NB4 (cell line): Measurements from ENCODE around the gene MAT1A.
A peak's percentile ranks its signal among the peaks of the same experiment; 100 is the strongest.

Experiments used
- DNase-seq: peaks from one replicate; pipeline ENCODE4 v3.0.0; 2010; ENCODE audit warnings: low read depth
- H3K4me3 ChIP-seq: one replicate; pipeline ENCODE4 v1.5.1; 2011; ENCODE audit warnings: mild to moderate bottlenecking, low read depth, low read length, moderate library complexity
- MYC ChIP-seq: IDR thresholded peaks from 2 replicates; pipeline ENCODE4 v1.6.1; 2011; ENCODE audit warnings: low read depth, low read length
- POLR2A ChIP-seq: IDR thresholded peaks from 2 replicates; pipeline ENCODE4 v1.6.1; 2011; ENCODE audit warnings: mild to moderate bottlenecking; ENCODE audit not compliant: insufficient read length; ENCODE audit errors: extremely low read depth
- TF ChIP-seq, protein P1 (sequence below): IDR thresholded peaks from 2 replicates; pipeline ENCODE4 v1.6.1; 2011; ENCODE audit warnings: low read depth, low read length
- TF ChIP-seq, protein P2 (sequence below): IDR thresholded peaks from one replicate; pipeline ENCODE4 v1.5.1; 2012; ENCODE audit warnings: low read depth, low read length

MAT1A gene

DNA sequence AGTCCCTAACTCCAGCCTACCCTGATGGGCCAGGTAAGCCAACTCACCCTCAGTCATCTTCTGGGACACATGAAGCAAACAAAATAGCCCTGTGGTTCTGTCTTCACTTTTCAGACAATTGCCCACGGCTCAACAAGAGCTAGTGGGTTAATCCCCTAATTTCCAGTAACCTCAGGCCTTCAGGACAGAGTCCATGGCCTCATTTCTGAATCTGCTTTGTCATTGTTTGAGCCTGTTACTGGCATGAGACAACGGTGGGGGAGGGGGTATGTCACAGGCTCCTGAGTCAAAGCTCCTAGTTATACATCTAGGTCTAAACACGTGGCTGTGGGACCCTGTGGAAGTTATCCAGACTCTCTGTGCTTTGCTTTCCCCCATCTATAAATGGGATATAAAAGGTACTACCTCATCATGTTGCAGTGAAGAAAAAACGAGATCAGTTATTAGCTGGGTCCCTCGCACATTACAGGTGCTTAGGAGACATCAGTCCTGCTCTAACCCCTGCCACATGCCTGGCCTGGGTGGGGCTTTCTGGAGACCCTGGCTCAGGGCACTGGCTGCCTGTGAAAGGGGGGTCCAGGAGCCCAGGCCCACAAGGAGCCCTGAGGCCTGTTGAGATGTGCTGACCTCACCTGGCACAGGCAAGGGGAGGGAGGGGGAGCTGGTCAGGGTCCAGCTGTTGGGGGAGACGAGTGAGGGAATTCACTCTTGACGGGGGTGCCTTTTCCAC, 16.5 kb downstream of the MAT1A start:
- TF ChIP-seq POLR2A (no peak), MYC (no peak)
- TF ChIP-seq, protein P1, sequence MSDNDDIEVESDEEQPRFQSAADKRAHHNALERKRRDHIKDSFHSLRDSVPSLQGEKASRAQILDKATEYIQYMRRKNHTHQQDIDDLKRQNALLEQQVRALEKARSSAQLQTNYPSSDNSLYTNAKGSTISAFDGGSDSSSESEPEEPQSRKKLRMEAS, result no peak
- TF ChIP-seq, protein P2, sequence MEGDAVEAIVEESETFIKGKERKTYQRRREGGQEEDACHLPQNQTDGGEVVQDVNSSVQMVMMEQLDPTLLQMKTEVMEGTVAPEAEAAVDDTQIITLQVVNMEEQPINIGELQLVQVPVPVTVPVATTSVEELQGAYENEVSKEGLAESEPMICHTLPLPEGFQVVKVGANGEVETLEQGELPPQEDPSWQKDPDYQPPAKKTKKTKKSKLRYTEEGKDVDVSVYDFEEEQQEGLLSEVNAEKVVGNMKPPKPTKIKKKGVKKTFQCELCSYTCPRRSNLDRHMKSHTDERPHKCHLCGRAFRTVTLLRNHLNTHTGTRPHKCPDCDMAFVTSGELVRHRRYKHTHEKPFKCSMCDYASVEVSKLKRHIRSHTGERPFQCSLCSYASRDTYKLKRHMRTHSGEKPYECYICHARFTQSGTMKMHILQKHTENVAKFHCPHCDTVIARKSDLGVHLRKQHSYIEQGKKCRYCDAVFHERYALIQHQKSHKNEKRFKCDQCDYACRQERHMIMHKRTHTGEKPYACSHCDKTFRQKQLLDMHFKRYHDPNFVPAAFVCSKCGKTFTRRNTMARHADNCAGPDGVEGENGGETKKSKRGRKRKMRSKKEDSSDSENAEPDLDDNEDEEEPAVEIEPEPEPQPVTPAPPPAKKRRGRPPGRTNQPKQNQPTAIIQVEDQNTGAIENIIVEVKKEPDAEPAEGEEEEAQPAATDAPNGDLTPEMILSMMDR, result no peak
- peak; percentile 44 for DNase-seq
- H3K4me3 ChIP-seq, result no peak overlapping the region

DNA sequence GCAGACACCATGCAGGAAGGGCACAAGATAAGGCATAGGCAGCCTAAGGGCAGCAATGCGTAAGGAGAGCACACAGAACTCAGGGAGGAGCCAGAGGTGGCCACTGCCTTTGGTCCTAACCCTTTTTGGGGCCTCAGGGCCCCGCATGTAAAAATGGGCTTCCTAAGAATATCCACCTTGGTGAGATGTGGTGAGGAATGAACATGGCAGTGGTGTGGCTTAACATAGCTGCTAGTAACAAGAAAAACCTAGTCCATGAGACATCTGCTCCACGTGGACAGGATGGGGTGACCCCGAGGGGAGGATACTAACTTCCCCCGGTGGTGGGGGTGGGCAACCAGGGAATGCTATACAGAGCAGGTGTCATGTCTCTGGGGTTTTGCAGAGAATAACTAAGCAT, 18.0 kb downstream of the MAT1A start:
- TF ChIP-seq, protein P2, result no peak
- TF ChIP-seq MYC (no peak), POLR2A (no peak)
- TF ChIP-seq, protein P1, result no peak
- no peak overlapping the region for H3K4me3 ChIP-seq
- DNase-seq, result no peak

DNA sequence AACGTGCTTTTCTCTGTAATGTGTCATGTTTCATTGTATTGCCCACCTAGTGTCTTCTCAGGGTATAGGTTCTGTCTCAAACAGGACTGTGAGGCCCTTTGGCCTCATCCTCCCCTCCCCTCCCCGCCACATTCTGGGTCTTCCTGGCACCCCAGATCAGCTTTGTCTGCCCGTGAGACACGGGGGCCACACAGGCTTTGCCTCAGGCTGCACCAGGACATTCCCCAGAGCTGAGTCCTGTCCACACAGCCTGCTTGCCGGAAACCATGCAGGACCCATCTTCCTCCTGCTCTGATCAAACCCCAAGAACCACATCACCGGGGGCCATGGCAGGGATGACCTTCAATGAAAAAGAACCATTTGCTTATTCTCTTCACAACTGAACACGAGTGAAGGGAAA, 18.6 kb downstream of the MAT1A start:
- TF ChIP-seq, protein P1, result no peak
- no peak for TF ChIP-seq MYC
- TF ChIP-seq, protein P2, result no peak
- TF ChIP-seq POLR2A, result no peak
- DNase-seq, result no peak

DNA sequence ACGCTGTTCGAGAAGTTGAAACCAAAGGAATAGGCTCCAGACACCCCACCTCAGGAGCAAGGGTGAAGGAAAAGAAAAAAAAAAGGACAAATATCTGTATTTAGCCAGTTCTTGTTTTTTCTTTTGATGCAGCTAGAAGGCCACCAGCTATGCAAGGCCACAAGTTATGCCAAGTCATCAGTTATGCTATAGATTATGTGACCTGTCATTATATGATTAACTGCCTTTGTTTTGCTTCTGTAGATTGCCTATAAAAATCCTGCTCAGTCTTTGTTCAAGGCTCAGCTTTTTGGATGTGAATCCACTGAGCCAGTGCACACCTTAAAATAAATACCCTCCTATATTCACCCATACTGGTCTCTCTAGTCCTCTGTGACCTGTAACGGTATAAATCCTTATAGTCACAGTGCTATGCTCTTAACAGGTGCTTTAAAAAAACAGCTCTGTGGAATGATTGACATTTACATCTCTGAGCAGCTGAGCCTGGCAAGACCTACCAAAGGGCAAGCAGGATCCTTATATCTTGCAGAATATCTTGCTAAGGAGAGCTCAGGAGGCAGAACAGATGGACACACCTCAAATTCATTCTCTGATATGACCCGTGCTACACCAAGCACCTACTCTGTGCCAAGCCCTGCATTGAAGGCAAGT, 20.4 kb downstream of the MAT1A start:
- no peak overlapping the region for H3K4me3 ChIP-seq
- DNase-seq, result no peak
- TF ChIP-seq, protein P2, result no peak
- TF ChIP-seq MYC (no peak), POLR2A (no peak)
- TF ChIP-seq, protein P1, result no peak

More for the DNA sequence above, 18.6 kb downstream of the MAT1A start:
- H3K4me3 ChIP-seq, result no peak overlapping the region

DNA sequence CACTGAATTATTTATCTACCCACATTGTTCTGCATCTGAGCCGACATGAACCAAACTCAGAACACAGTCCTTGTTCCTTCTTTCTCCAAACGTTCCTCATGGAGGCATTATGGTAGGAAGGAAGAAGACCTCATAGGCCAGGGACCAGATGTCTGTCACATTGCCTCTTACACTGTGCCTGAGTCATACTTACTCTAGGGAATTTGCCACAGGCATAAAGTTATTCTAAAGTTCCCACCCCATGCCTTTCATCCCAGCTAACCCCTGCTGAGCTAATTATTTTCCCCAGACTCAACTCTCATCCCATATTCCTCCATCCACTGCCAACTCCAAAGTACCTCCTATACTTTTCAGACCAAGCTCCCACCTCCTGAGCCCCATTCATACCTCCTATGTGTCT, 21.2 kb downstream of the MAT1A start:
- no peak overlapping the region for H3K4me3 ChIP-seq
- no peak for DNase-seq

More for the DNA sequence above, 21.2 kb downstream of the MAT1A start:
- TF ChIP-seq, protein P1, result no peak
- TF ChIP-seq MYC (no peak), POLR2A (no peak)
- TF ChIP-seq, protein P2, result no peak
